ENCODE results near the gene PPIP5K2. TPM values are rescaled to one million over a fixed set of nuclear protein-coding genes. Genes with fewer than 3 reads are reported as not detected.

PPIP5K2 gene
- total RNA-seq, 1 donor from 2014 or later, result 66.3 TPM

DNA sequence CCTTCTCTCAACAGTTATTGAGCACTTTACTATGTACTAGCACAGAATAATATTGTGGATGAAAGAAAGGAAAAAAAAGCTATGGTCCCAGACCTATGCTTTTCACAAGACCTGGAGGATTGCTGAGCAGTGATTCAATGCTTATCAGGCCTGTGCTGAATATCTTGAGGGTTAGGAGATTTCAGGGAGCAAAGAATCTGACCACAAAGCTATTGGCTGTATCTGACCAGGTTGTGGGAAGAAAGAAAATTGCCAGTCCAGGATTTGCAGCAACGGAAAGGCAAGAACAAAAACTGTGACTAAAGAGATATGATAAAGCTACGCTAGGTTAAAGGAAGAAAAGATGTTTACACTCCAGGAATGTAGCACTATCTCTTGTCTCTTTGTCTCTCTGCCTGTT lies 123.6 kb downstream of the PPIP5K2 start:
- H3K36me3 Mint-ChIP-seq (ENCODE audit: low read depth, unreplicated experiment), result no peaks in the 10 kb centered on the region
- DNase-seq (ENCODE audit: low spot score), result no peak
- H3K9me3 Mint-ChIP-seq (ENCODE audit: unreplicated experiment), result no peaks in the 10 kb centered on the region
- no peaks in the 10 kb centered on the region for H3K27me3 Mint-ChIP-seq (ENCODE audit: unreplicated experiment)
- H3K4me1 Mint-ChIP-seq (ENCODE audit: unreplicated experiment), result no peaks in the 10 kb centered on the region
- H3K27ac Mint-ChIP-seq (ENCODE audit: unreplicated experiment), result no peak overlapping the region
- no peak overlapping the region for H3K4me3 Mint-ChIP-seq (ENCODE audit: unreplicated experiment)
- TF ChIP-seq, protein P1, sequence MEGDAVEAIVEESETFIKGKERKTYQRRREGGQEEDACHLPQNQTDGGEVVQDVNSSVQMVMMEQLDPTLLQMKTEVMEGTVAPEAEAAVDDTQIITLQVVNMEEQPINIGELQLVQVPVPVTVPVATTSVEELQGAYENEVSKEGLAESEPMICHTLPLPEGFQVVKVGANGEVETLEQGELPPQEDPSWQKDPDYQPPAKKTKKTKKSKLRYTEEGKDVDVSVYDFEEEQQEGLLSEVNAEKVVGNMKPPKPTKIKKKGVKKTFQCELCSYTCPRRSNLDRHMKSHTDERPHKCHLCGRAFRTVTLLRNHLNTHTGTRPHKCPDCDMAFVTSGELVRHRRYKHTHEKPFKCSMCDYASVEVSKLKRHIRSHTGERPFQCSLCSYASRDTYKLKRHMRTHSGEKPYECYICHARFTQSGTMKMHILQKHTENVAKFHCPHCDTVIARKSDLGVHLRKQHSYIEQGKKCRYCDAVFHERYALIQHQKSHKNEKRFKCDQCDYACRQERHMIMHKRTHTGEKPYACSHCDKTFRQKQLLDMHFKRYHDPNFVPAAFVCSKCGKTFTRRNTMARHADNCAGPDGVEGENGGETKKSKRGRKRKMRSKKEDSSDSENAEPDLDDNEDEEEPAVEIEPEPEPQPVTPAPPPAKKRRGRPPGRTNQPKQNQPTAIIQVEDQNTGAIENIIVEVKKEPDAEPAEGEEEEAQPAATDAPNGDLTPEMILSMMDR (IDR thresholded peaks at IDR 0.05; ENCODE audit: unreplicated experiment), result no peak

- Mint-ChIP-seq H3K27me3 (ENCODE audit: unreplicated experiment) (no peaks in the 10 kb centered on the region), H3K4me3 (ENCODE audit: unreplicated experiment) (no peak overlapping the region), H3K4me1 (ENCODE audit: unreplicated experiment) (no peaks in the 10 kb centered on the region), H3K27ac (ENCODE audit: unreplicated experiment) (no peak overlapping the region), H3K36me3 (ENCODE audit: low read depth, unreplicated experiment) (no peaks in the 10 kb centered on the region), H3K9me3 (ENCODE audit: unreplicated experiment) (no peaks in the 10 kb centered on the region)
- TF ChIP-seq, protein P1 (IDR thresholded peaks at IDR 0.05; ENCODE audit: unreplicated experiment), result no peak
- no peak for DNase-seq (ENCODE audit: low spot score)
Measured at GRCh38 chr5:103244398-103244797, 124.3 kb downstream of the PPIP5K2 start.

DNA sequence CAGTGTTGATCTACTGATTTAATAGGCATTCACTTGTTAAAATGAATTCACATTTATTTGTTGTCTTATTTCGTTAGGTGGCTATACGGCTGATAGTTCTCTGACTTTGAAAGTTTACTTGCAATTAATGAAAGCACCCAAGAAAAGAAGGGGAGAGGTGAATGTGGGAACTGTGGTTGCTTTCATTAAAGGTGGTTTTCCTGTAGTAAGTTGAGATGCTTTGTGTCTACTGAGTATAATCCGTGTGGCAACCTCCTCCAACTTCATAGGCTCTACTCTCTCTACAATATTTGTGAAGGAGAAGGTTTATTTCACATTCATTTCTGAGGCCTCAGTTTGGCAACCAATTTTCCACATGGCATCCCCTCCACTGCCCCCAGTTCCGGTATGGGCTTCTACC lies 125.7 kb downstream of the PPIP5K2 start:
- no peaks in the 10 kb centered on the region for H3K9me3 Mint-ChIP-seq (ENCODE audit: unreplicated experiment)
- no peaks in the 10 kb centered on the region for H3K27me3 Mint-ChIP-seq (ENCODE audit: unreplicated experiment)
- TF ChIP-seq, protein P1 (IDR thresholded peaks at IDR 0.05; ENCODE audit: unreplicated experiment), result no peak
- no peak for DNase-seq (ENCODE audit: low spot score)
- no peaks in the 10 kb centered on the region for H3K4me1 Mint-ChIP-seq (ENCODE audit: unreplicated experiment)
- H3K36me3 Mint-ChIP-seq (ENCODE audit: low read depth, unreplicated experiment), result no peaks in the 10 kb centered on the region
- no peak overlapping the region for H3K27ac Mint-ChIP-seq (ENCODE audit: unreplicated experiment)
- no peak overlapping the region for H3K4me3 Mint-ChIP-seq (ENCODE audit: unreplicated experiment)

DNA sequence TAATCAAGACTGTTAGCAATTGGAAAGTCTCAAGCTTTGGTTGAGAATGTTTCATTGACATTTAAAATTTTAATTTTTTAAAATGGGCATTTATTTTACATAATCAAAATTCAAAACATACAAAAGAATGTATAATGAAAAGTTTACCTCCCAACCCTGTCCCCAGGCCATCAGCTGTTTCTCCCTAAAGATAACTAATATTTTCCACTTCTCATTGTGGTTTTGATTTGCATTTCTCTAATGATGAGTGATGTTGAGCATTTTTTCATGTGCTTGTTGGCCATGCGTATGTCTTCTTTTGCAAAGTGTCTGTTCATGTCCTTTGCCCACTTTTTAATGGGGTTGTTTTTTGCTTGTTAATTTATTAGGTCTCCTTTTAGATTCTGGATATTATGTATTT lies 127.0 kb downstream of the PPIP5K2 start:
- no peaks in the 10 kb centered on the region for H3K9me3 Mint-ChIP-seq (ENCODE audit: unreplicated experiment)
- no peaks in the 10 kb centered on the region for H3K36me3 Mint-ChIP-seq (ENCODE audit: low read depth, unreplicated experiment)
- H3K27me3 Mint-ChIP-seq (ENCODE audit: unreplicated experiment), result no peaks in the 10 kb centered on the region
- no peaks in the 10 kb centered on the region for H3K4me1 Mint-ChIP-seq (ENCODE audit: unreplicated experiment)
- no peak for DNase-seq (ENCODE audit: low spot score)
- TF ChIP-seq, protein P1 (IDR thresholded peaks at IDR 0.05; ENCODE audit: unreplicated experiment), result no peak
- no peak overlapping the region for H3K4me3 Mint-ChIP-seq (ENCODE audit: unreplicated experiment)
- H3K27ac Mint-ChIP-seq (ENCODE audit: unreplicated experiment), result no peak overlapping the region

DNA sequence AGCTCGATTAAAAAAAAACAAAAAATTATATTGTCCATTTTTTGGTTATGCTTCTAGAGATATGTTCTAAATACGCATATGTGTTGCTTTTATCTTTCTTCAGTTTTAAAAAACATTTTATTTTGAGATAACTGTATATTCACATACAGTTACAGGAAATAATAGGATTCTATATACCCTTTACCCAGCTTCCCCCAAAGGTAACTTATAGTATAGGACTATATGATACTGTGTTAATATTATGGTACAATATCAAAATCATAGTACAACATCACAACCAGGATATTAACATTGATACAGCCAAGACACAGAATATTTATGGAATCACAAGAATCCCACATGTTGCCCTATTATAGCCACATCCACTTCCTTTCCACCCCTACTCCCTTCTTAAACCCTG lies 129.0 kb downstream of the PPIP5K2 start:
- DNase-seq (ENCODE audit: low spot score), result no peak
- TF ChIP-seq, protein P1 (IDR thresholded peaks at IDR 0.05; ENCODE audit: unreplicated experiment), result no peak
- no peak overlapping the region for H3K27ac Mint-ChIP-seq (ENCODE audit: unreplicated experiment)
- no peaks in the 10 kb centered on the region for H3K9me3 Mint-ChIP-seq (ENCODE audit: unreplicated experiment)
- H3K27me3 Mint-ChIP-seq (ENCODE audit: unreplicated experiment), result no peaks in the 10 kb centered on the region
- no peaks in the 10 kb centered on the region for H3K4me1 Mint-ChIP-seq (ENCODE audit: unreplicated experiment)
- H3K36me3 Mint-ChIP-seq (ENCODE audit: low read depth, unreplicated experiment), result no peaks in the 10 kb centered on the region
- no peak overlapping the region for H3K4me3 Mint-ChIP-seq (ENCODE audit: unreplicated experiment)
